ENCODE measurements around the gene MORF4L2.
A peak's percentile ranks its signal among the peaks of the same experiment; 100 is the strongest.
"Not testable (repeated sequence)": the region's sequence is repeated elsewhere in the genome, so short reads cannot be mapped to it uniquely, and the experiment has no call there.

MORF4L2 gene

GRCh38 chrX:103644125-103644524 is 42.4 kb downstream of the MORF4L2 start:
- no peak for DNase-seq (ENCODE audit: low read depth in 2 of 2)
- H3K4me3 ChIP-seq (replicated peaks in 1 of 2; ENCODE audit: low read depth in 2 of 2, low read length in 2 of 2) = no peak overlapping the region
- TF ChIP-seq CTCF (IDR thresholded peaks at IDR 0.05; ENCODE audit: low read depth, low read length) = no peak

- no peak overlapping the region for H3K4me3 ChIP-seq (replicated peaks in 1 of 2; ENCODE audit: low read depth in 2 of 2, low read length in 2 of 2)
- peak in 1 of 2 donors; percentile 54 for DNase-seq (ENCODE audit: low read depth in 2 of 2)
- TF ChIP-seq CTCF (IDR thresholded peaks at IDR 0.05; ENCODE audit: low read depth, low read length) = no peak
Measured at GRCh38 chrX:103640401-103641155, 45.9 kb downstream of the MORF4L2 start.

- peak in 1 of 2 donors; percentile 22 for DNase-seq (ENCODE audit: low read depth in 2 of 2)
- not testable (repeated sequence) for H3K4me3 ChIP-seq (replicated peaks in 1 of 2; ENCODE audit: low read depth in 2 of 2, low read length in 2 of 2)
Measured at GRCh38 chrX:103638479-103639346, 47.8 kb downstream of the MORF4L2 start.

- no peak for TF ChIP-seq CTCF (IDR thresholded peaks at IDR 0.05; ENCODE audit: low read depth, low read length)
- DNase-seq (ENCODE audit: low read depth in 2 of 2) = peak in 1 of 2 donors; percentile 33
Measured at GRCh38 chrX:103637604-103638338, 48.7 kb downstream of the MORF4L2 start.

GRCh38 chrX:103635436-103635835 is 51.1 kb downstream of the MORF4L2 start:
- TF ChIP-seq CTCF (IDR thresholded peaks at IDR 0.05; ENCODE audit: low read depth, low read length) = no peak
- no peak for DNase-seq (ENCODE audit: low read depth in 2 of 2)
- H3K4me3 ChIP-seq (replicated peaks in 1 of 2; ENCODE audit: low read depth in 2 of 2, low read length in 2 of 2) = no peak overlapping the region

More at GRCh38 chrX:103637604-103638338, 48.7 kb downstream of the MORF4L2 start:
- H3K4me3 ChIP-seq (replicated peaks in 1 of 2; ENCODE audit: low read depth in 2 of 2, low read length in 2 of 2) = no peak overlapping the region

- DNase-seq (ENCODE audit: low read depth in 2 of 2) = no peak
- TF ChIP-seq CTCF (IDR thresholded peaks at IDR 0.05; ENCODE audit: low read depth, low read length) = no peak
- H3K4me3 ChIP-seq (replicated peaks in 1 of 2; ENCODE audit: low read depth in 2 of 2, low read length in 2 of 2) = no peak overlapping the region
Measured at GRCh38 chrX:103631145-103631544, 55.4 kb downstream of the MORF4L2 start.

- TF ChIP-seq CTCF (IDR thresholded peaks at IDR 0.05; ENCODE audit: low read depth, low read length) = no peak
- H3K4me3 ChIP-seq (replicated peaks in 1 of 2; ENCODE audit: low read depth in 2 of 2, low read length in 2 of 2) = peak overlapping the region; percentile 60 to 61
- DNase-seq (ENCODE audit: low read depth in 2 of 2) = no peak
Measured at GRCh38 chrX:103630171-103630511, 56.4 kb downstream of the MORF4L2 start.

Data from cardiac fibroblast (primary cell).